A549 (cell line): Measurements from ENCODE around the gene AKTIP.

ENCODE experiments used
- CHD2 ChIP-seq: fragments of 150-350 bp; IDR thresholded peaks from 2 replicates; pipeline ENCODE4 v1.6.1; 2014; ENCODE audit warnings: low read length; ENCODE audit not compliant: partially characterized antibody
- EP300 ChIP-seq, 2 experiments: fragments of >200 bp; sonication (Bioruptor Twin); formaldehyde crosslinking; IDR thresholded peaks; 2 replicates in 1 of 2; 3 replicates in 1 of 2; pipeline ENCODE4 v1.6.1; 2016 to 2017
- POLR2A ChIP-seq: IDR thresholded peaks from 2 replicates; pipeline ENCODE4 v1.6.1; 2012; ENCODE audit warnings: mild to moderate bottlenecking, low read length
- RCOR1 ChIP-seq: fragments of 150-350 bp; IDR thresholded peaks from 2 replicates; pipeline ENCODE4 v1.6.1; 2014; ENCODE audit warnings: antibody characterized with exemption, low read length, low read depth
- SMC3 ChIP-seq: fragments of >200 bp; sonication (Bioruptor Twin); formaldehyde crosslinking; IDR thresholded peaks from 3 replicates; pipeline ENCODE4 v1.6.1; 2018; ENCODE audit warnings: inconsistent platforms
- TF ChIP-seq, protein P1 (sequence below): IDR thresholded peaks from 2 replicates; pipeline ENCODE4 v1.6.1; 2012
- TF ChIP-seq, protein P2 (sequence below): IDR thresholded peaks from 2 replicates; pipeline ENCODE4 v1.6.1; 2012
- TF ChIP-seq, protein P3 (sequence below): fragments of >200 bp; sonication (Bioruptor Twin); formaldehyde crosslinking; IDR thresholded peaks from 3 replicates; pipeline ENCODE4 v1.5.1; 2016
- TF ChIP-seq, protein P4 (sequence below): fragments of >200 bp; sonication (Bioruptor Twin); formaldehyde crosslinking; IDR thresholded peaks from 3 replicates; pipeline ENCODE4 v1.6.1; 2016

DNA sequence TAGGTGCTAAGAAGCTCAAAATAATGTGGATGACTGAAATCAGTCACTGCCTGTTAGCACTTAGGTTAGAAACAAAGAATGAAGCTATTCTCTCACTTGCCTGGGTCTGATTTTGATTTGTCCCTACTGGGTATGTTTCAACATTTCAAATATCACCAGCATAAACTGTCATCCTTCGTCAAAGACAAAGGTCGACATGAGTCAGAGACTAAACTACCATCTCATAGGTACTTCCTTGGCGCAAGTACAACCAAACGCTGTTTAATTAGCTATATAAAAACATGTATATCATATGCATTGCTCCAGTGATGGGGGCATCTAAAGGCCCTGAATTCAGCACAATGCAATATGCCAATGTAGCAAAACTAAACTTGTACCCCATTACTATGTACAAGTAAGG, 4.0 kb downstream of the AKTIP start:
- TF ChIP-seq, protein P1, sequence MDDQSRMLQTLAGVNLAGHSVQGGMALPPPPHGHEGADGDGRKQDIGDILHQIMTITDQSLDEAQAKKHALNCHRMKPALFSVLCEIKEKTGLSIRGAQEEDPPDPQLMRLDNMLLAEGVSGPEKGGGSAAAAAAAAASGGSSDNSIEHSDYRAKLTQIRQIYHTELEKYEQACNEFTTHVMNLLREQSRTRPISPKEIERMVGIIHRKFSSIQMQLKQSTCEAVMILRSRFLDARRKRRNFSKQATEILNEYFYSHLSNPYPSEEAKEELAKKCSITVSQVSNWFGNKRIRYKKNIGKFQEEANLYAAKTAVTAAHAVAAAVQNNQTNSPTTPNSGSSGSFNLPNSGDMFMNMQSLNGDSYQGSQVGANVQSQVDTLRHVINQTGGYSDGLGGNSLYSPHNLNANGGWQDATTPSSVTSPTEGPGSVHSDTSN, result no peak
- TF ChIP-seq CHD2, result no peak
- TF ChIP-seq, protein P2, sequence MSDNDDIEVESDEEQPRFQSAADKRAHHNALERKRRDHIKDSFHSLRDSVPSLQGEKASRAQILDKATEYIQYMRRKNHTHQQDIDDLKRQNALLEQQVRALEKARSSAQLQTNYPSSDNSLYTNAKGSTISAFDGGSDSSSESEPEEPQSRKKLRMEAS, result no peak
- TF ChIP-seq, protein P3, sequence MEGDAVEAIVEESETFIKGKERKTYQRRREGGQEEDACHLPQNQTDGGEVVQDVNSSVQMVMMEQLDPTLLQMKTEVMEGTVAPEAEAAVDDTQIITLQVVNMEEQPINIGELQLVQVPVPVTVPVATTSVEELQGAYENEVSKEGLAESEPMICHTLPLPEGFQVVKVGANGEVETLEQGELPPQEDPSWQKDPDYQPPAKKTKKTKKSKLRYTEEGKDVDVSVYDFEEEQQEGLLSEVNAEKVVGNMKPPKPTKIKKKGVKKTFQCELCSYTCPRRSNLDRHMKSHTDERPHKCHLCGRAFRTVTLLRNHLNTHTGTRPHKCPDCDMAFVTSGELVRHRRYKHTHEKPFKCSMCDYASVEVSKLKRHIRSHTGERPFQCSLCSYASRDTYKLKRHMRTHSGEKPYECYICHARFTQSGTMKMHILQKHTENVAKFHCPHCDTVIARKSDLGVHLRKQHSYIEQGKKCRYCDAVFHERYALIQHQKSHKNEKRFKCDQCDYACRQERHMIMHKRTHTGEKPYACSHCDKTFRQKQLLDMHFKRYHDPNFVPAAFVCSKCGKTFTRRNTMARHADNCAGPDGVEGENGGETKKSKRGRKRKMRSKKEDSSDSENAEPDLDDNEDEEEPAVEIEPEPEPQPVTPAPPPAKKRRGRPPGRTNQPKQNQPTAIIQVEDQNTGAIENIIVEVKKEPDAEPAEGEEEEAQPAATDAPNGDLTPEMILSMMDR, result no peak
- no peak for TF ChIP-seq POLR2A
- TF ChIP-seq EP300 (IDR thresholded peaks at IDR 0.05), result no peak
- TF ChIP-seq, protein P4, sequence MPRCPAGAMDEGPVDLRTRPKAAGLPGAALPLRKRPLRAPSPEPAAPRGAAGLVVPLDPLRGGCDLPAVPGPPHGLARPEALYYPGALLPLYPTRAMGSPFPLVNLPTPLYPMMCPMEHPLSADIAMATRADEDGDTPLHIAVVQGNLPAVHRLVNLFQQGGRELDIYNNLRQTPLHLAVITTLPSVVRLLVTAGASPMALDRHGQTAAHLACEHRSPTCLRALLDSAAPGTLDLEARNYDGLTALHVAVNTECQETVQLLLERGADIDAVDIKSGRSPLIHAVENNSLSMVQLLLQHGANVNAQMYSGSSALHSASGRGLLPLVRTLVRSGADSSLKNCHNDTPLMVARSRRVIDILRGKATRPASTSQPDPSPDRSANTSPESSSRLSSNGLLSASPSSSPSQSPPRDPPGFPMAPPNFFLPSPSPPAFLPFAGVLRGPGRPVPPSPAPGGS, result no peak
- TF ChIP-seq RCOR1, result no peak
- no peak for TF ChIP-seq SMC3
